WTC11 (cell line): ENCODE measurements around the gene NSFL1C. TPM values are rescaled to one million over a fixed set of nuclear protein-coding genes. Genes with fewer than 3 reads are reported as not detected.

ENCODE experiments used
- ATAC-seq: fragments of 200-7000 bp; cut with Tn5 transposase; 2 replicates; pipeline ENCODE4 v1.10.0; 2021; ENCODE audit warnings: mild to moderate bottlenecking, moderate library complexity
- CTCF ChIA-PET: fragments of 300-600 bp; sonication (Branson Sonifier 250); formaldehyde crosslinking; loops from one replicate; lab custom pipeline; 2021; ENCODE audit warnings: antibody characterized with exemption; lab: Charles Lee
- POLR2A ChIA-PET: fragments of 350-600 bp; sonication (Branson Sonifier 250); formaldehyde crosslinking; loops from one replicate; lab custom pipeline; 2021; ENCODE audit warnings: antibody characterized with exemption; lab: Charles Lee
- DNase-seq: peaks from one replicate; pipeline ENCODE4 v3.0.0; 2021; ENCODE audit warnings: low spot score
- H3K27ac Mint-ChIP-seq: 2 replicates; pipeline ENCODE4 v1.8.0; 2021; ENCODE audit warnings: mixed read lengths
- H3K27me3 Mint-ChIP-seq: 2 replicates; pipeline ENCODE4 v1.8.0; 2021; ENCODE audit warnings: low read depth, mild to moderate bottlenecking, moderate library complexity, mixed read lengths
- H3K36me3 Mint-ChIP-seq: 2 replicates; pipeline ENCODE4 v1.8.0; 2021; ENCODE audit warnings: mixed read lengths
- H3K4me1 Mint-ChIP-seq: 2 replicates; pipeline ENCODE4 v1.8.0; 2022; ENCODE audit warnings: mixed read lengths
- H3K4me3 Mint-ChIP-seq: 2 replicates; pipeline ENCODE4 v1.8.0; 2021; ENCODE audit warnings: mild to moderate bottlenecking, moderate library complexity, mixed read lengths
- H3K9me3 Mint-ChIP-seq: 2 replicates; pipeline ENCODE4 v1.8.0; 2021; ENCODE audit warnings: mixed read lengths
- CREM ChIP-seq: sonication (generic); formaldehyde crosslinking; IDR thresholded peaks from 2 replicates; pipeline ENCODE4 v1.8.1; 2022; ENCODE audit warnings: mild to moderate bottlenecking, missing genetic modification reagents, moderate library complexity
- ELF4 ChIP-seq: sonication (generic); formaldehyde crosslinking; IDR thresholded peaks from 2 replicates; pipeline ENCODE4 v1.8.1; 2022; ENCODE audit warnings: low read depth, mild to moderate bottlenecking, moderate library complexity, missing genetic modification reagents
- FOXJ3 ChIP-seq: sonication (generic); formaldehyde crosslinking; IDR thresholded peaks from 2 replicates; pipeline ENCODE4 v1.9.0; 2021; ENCODE audit warnings: missing genetic modification reagents, mild to moderate bottlenecking, borderline replicate concordance
- JUN ChIP-seq: sonication (generic); formaldehyde crosslinking; IDR thresholded peaks from 2 replicates; pipeline ENCODE4 v1.8.0; 2023; ENCODE audit warnings: mild to moderate bottlenecking, missing genetic modification reagents
- NFE2L1 ChIP-seq: sonication (generic); formaldehyde crosslinking; IDR thresholded peaks from 2 replicates; pipeline ENCODE4 v1.8.1; 2023; ENCODE audit warnings: missing genetic modification reagents
- NR1H2 ChIP-seq: sonication (generic); formaldehyde crosslinking; IDR thresholded peaks from 2 replicates; pipeline ENCODE4 v1.9.0; 2021; ENCODE audit warnings: mild to moderate bottlenecking, moderate library complexity, missing genetic modification reagents
- OVOL2 ChIP-seq: fragments of 250-450 bp; sonication (Bioruptor Pico); IDR thresholded peaks from 2 replicates; pipeline ENCODE4 v1.9.0; 2021; ENCODE audit warnings: mild to moderate bottlenecking, borderline replicate concordance
- SOX15 ChIP-seq: fragments of 250-450 bp; sonication (Bioruptor Pico); IDR thresholded peaks from 2 replicates; pipeline ENCODE4 v1.9.0; 2021; ENCODE audit warnings: mild to moderate bottlenecking
- TCF7 ChIP-seq: sonication (generic); formaldehyde crosslinking; IDR thresholded peaks from 2 replicates; pipeline ENCODE4 v1.8.0; 2022; ENCODE audit warnings: mild to moderate bottlenecking, low read depth, missing genetic modification reagents, moderate library complexity
- TEAD4 ChIP-seq: sonication (generic); formaldehyde crosslinking; IDR thresholded peaks from 2 replicates; pipeline ENCODE4 v1.8.0; 2022; ENCODE audit warnings: mild to moderate bottlenecking, missing genetic modification reagents
- ZNF263 ChIP-seq: sonication (generic); formaldehyde crosslinking; IDR thresholded peaks from 2 replicates; pipeline ENCODE4 v1.8.1; 2022; ENCODE audit warnings: low read depth, mild to moderate bottlenecking, moderate library complexity, missing genetic modification reagents
- ZNF396 ChIP-seq: fragments of 250-450 bp; sonication (Bioruptor Pico); IDR thresholded peaks from 2 replicates; pipeline ENCODE4 v1.8.0; 2021; ENCODE audit warnings: mild to moderate bottlenecking, moderate library complexity, borderline replicate concordance
- ZNF671 ChIP-seq: fragments of 250-450 bp; sonication (Bioruptor Pico); IDR thresholded peaks from 2 replicates; pipeline ENCODE4 v1.8.0; 2021; ENCODE audit warnings: mild to moderate bottlenecking
- total RNA-seq: library from RNA; stranded (reverse); gene quantifications from 3 replicates; pipeline ENCODE4 v1.2.3, GENCODE V29; 2021
- TF ChIP-seq, protein P1 (sequence below): sonication (generic); formaldehyde crosslinking; IDR thresholded peaks from 2 replicates; pipeline ENCODE4 v1.8.1; 2022; ENCODE audit warnings: mild to moderate bottlenecking, moderate library complexity, missing genetic modification reagents
- TF ChIP-seq, protein P2 (sequence below): sonication (generic); formaldehyde crosslinking; IDR thresholded peaks from 2 replicates; pipeline ENCODE4 v1.8.0; 2022; ENCODE audit warnings: mild to moderate bottlenecking, missing genetic modification reagents
- TF ChIP-seq, protein P3 (sequence below): sonication (generic); formaldehyde crosslinking; IDR thresholded peaks from 2 replicates; pipeline ENCODE4 v1.8.0; 2022; ENCODE audit warnings: mild to moderate bottlenecking, missing genetic modification reagents
- TF ChIP-seq, protein P4 (sequence below): sonication (generic); formaldehyde crosslinking; IDR thresholded peaks from 2 replicates; pipeline ENCODE4 v1.8.1; 2023; ENCODE audit warnings: mild to moderate bottlenecking, missing genetic modification reagents
- TF ChIP-seq, protein P5 (sequence below): fragments of 250-450 bp; sonication (Bioruptor Pico); IDR thresholded peaks from 2 replicates; pipeline ENCODE4 v1.9.0; 2021; ENCODE audit warnings: moderate library complexity, mild to moderate bottlenecking, inconsistent platforms, borderline replicate concordance
- TF ChIP-seq, protein P6 (sequence below): fragments of 200-600 bp; IDR thresholded peaks from 2 replicates; pipeline ENCODE4 v1.8.0; 2022; ENCODE audit warnings: antibody characterized with exemption

NSFL1C gene
- total RNA-seq, 1 experiment from 2014 or later: 85.5 TPM

DNA sequence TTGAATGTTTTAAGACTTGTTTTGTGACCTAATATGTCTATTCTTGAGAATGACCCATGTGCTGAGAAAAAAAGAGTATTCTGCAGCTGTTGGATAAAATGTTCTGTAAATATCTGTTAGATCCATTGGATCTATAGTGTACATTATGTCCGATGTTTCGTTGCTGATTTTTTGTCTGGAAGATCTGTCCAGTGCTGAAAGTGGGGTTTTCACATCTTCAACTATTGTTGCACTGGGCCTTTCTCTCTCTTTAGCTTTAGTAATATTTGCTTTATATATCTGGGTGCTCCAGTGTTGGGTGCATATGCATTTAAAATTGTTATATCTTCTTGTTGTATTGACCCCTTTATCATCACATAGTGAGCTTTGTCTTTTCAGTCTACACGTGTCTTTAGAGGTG is 30.3 kb upstream of the NSFL1C start:
- POLR2A ChIA-PET: no interaction called here
- Mint-ChIP-seq H3K27ac (no peak overlapping the region), H3K27me3 (peaks cover 59% of the 10 kb centered on the region), H3K9me3 (peaks cover 25% of the 10 kb centered on the region), H3K36me3 (no peaks in the 10 kb centered on the region), H3K4me3 (no peak overlapping the region), H3K4me1 (peaks cover 18% of the 10 kb centered on the region)
- DNase-seq: no peak
- TF ChIP-seq SOX15 (CRISPR knock-in tag) (no peak), FOXJ3 (CRISPR knock-in tag) (no peak), ZNF263 (CRISPR knock-in tag) (no peak), CREM (no peak), OVOL2 (no peak), ELF4 (CRISPR knock-in tag) (no peak), JUN (CRISPR knock-in tag) (no peak)
- TF ChIP-seq, protein P1, sequence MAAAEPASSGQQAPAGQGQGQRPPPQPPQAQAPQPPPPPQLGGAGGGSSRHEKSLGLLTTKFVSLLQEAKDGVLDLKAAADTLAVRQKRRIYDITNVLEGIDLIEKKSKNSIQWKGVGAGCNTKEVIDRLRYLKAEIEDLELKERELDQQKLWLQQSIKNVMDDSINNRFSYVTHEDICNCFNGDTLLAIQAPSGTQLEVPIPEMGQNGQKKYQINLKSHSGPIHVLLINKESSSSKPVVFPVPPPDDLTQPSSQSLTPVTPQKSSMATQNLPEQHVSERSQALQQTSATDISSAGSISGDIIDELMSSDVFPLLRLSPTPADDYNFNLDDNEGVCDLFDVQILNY: no peak
- TF ChIP-seq, protein P2, sequence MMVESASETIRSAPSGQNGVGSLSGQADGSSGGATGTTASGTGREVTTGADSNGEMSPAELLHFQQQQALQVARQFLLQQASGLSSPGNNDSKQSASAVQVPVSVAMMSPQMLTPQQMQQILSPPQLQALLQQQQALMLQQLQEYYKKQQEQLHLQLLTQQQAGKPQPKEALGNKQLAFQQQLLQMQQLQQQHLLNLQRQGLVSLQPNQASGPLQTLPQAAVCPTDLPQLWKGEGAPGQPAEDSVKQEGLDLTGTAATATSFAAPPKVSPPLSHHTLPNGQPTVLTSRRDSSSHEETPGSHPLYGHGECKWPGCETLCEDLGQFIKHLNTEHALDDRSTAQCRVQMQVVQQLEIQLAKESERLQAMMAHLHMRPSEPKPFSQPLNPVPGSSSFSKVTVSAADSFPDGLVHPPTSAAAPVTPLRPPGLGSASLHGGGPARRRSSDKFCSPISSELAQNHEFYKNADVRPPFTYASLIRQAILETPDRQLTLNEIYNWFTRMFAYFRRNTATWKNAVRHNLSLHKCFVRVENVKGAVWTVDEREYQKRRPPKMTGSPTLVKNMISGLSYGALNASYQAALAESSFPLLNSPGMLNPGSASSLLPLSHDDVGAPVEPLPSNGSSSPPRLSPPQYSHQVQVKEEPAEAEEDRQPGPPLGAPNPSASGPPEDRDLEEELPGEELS: no peak
- TF ChIP-seq, protein P3, sequence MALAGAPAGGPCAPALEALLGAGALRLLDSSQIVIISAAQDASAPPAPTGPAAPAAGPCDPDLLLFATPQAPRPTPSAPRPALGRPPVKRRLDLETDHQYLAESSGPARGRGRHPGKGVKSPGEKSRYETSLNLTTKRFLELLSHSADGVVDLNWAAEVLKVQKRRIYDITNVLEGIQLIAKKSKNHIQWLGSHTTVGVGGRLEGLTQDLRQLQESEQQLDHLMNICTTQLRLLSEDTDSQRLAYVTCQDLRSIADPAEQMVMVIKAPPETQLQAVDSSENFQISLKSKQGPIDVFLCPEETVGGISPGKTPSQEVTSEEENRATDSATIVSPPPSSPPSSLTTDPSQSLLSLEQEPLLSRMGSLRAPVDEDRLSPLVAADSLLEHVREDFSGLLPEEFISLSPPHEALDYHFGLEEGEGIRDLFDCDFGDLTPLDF (CRISPR knock-in tag): no peak
- TF ChIP-seq, protein P4, sequence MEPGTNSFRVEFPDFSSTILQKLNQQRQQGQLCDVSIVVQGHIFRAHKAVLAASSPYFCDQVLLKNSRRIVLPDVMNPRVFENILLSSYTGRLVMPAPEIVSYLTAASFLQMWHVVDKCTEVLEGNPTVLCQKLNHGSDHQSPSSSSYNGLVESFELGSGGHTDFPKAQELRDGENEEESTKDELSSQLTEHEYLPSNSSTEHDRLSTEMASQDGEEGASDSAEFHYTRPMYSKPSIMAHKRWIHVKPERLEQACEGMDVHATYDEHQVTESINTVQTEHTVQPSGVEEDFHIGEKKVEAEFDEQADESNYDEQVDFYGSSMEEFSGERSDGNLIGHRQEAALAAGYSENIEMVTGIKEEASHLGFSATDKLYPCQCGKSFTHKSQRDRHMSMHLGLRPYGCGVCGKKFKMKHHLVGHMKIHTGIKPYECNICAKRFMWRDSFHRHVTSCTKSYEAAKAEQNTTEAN (CRISPR knock-in tag): no peak
- TF ChIP-seq, protein P5, sequence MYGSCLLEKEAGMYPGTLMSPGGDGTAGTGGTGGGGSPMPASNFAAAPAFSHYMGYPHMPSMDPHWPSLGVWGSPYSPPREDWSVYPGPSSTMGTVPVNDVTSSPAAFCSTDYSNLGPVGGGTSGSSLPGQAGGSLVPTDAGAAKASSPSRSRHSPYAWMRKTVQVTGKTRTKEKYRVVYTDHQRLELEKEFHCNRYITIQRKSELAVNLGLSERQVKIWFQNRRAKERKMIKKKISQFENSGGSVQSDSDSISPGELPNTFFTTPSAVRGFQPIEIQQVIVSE: no peak
- no peak for ATAC-seq
- CTCF ChIA-PET: no interaction called here

DNA sequence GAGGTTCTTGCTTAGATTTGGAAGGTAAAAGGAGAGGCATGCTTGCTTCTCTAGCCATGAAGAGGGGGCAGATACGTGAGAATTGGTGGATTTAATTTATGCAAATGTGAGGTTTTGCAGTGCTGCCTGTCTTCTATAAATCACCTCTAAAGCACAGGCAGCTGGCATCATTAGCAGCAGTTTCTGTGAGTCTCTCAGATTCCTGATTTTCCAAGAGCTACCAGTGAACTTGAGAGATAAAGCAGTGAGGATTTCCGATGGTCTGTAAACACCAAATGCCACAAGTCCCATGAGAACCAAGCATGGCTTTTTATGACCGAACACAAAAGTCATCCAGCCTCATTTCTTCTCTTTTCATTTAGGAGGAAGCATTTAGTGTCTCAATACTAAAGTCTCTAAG is 27.8 kb upstream of the NSFL1C start:
- CTCF ChIA-PET: interaction anchor here (1.3 kb wide), 1 partner anchor 9 kb away, joined by 4 read pairs; no protein-coding TSS in a partner anchor
- peaks cover 20% of the 10 kb centered on the region for H3K9me3 Mint-ChIP-seq
- no peaks in the 10 kb centered on the region for H3K4me1 Mint-ChIP-seq
- H3K36me3 Mint-ChIP-seq: no peaks in the 10 kb centered on the region
- no peak overlapping the region for H3K4me3 Mint-ChIP-seq
- TF ChIP-seq, protein P3 (CRISPR knock-in tag): no peak
- TF ChIP-seq ZNF396 (CRISPR knock-in tag) (no peak), TEAD4 (CRISPR knock-in tag) (no peak), NR1H2 (CRISPR knock-in tag) (no peak), NFE2L1 (no peak), TCF7 (CRISPR knock-in tag) (no peak), ZNF671 (CRISPR knock-in tag) (no peak)
- TF ChIP-seq, protein P4 (CRISPR knock-in tag): no peak
- TF ChIP-seq, protein P6, sequence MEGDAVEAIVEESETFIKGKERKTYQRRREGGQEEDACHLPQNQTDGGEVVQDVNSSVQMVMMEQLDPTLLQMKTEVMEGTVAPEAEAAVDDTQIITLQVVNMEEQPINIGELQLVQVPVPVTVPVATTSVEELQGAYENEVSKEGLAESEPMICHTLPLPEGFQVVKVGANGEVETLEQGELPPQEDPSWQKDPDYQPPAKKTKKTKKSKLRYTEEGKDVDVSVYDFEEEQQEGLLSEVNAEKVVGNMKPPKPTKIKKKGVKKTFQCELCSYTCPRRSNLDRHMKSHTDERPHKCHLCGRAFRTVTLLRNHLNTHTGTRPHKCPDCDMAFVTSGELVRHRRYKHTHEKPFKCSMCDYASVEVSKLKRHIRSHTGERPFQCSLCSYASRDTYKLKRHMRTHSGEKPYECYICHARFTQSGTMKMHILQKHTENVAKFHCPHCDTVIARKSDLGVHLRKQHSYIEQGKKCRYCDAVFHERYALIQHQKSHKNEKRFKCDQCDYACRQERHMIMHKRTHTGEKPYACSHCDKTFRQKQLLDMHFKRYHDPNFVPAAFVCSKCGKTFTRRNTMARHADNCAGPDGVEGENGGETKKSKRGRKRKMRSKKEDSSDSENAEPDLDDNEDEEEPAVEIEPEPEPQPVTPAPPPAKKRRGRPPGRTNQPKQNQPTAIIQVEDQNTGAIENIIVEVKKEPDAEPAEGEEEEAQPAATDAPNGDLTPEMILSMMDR: no peak
- TF ChIP-seq, all 79 proteins: peak for 0
- H3K27ac Mint-ChIP-seq: no peak overlapping the region
- no peak for ATAC-seq
- peaks cover 49% of the 10 kb centered on the region for H3K27me3 Mint-ChIP-seq
- POLR2A ChIA-PET: no interaction called here
- no peak for DNase-seq
